A549 treated with Mapracorat at 1 μM for 4 hours (cell line): ENCODE data around the gene TRMT61B. TPM values are rescaled to one million over a fixed set of nuclear protein-coding genes. Genes with fewer than 3 reads are reported as not detected.

ENCODE experiments used
- total RNA-seq: library from RNA; stranded (reverse); fragments of 200-300 nt; extraction: Qiagen RNA extraction; gene quantifications from 5 replicates; pipeline ENCODE4 v1.2.3, GENCODE V29; 2022

The TRMT61B gene
- total RNA-seq, result 12.7 to 16.8 TPM (median 13.8 TPM) in 5 replicates

DNA sequence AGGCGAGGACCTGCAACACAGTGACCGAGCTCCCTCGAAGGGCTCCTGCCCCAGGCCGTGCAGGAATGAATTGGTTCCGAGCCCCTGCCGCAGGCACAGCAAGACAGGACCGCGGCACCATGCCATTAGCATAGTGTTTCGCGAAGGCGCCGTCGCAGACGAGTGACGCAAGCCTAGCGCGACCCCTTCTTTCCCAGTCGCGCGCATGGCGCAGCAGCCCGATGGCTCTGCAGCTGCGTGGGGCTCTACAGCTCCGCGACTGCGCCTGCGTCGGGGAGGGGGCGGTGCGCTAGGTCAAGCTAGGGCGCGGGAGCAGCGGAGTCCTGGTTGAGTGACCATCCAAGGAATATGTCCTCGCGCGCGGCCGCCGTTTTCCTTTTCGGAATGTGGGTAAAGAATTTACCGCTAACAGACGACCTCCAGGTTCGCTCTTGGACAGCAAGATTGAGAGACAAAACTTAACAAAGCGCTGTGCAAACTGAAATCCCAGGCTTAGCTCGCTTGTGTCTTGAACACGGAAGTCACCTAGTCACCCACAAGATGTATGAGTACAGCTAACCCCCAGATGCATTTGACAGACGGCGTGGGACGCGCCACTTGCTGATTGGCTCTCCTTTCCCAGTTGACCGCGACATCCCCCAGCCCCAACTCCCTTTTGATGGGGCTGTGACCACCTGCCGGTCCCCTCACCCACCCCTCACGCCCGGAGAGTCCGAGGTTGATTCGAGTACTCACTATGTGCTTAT, at the start of gene TRMT61B:
Gene TRMT61B, minus strand, starts transcription at position 164 of the 746 bp plus-strand sequence. Its CDS starts 32 bp downstream, at position 132.

DNA sequence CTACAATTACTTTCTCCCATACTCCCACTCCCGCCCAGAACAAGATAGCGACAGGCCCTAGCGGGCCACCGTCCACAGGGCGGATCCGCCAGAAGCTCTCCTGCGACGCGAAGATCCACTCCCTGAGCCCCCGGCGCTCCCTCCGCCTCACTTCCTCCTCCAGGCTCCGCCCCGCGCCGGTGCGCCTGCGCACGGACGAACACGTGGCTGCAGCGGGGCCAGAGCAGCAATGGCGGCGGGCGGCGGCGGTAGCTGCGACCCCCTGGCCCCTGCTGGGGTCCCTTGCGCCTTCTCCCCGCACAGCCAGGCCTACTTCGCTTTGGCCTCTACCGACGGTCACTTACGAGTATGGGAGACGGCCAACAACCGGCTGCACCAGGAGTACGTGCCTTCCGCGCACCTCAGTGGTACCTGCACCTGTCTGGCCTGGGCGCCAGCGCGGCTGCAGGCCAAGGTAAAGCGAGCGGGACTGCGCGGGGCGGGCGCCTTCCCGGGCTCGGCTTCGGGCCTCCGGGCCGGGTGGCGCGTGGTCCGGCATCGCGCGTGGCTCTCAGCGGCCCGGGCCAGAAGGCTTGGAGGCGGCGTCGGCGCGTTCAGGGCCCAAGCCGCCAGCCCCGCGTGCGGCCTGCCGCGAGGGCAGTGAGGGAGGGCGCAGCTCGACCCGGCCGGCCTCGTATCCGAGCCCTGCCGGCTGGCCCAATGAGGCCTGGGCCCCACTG, 24.5 kb upstream of the TRMT61B start, which contains the start of gene WDR43:
Gene WDR43, plus strand, starts transcription at position 198 of the 719 bp plus-strand sequence. Its CDS starts 32 bp downstream, at position 230.

DNA sequence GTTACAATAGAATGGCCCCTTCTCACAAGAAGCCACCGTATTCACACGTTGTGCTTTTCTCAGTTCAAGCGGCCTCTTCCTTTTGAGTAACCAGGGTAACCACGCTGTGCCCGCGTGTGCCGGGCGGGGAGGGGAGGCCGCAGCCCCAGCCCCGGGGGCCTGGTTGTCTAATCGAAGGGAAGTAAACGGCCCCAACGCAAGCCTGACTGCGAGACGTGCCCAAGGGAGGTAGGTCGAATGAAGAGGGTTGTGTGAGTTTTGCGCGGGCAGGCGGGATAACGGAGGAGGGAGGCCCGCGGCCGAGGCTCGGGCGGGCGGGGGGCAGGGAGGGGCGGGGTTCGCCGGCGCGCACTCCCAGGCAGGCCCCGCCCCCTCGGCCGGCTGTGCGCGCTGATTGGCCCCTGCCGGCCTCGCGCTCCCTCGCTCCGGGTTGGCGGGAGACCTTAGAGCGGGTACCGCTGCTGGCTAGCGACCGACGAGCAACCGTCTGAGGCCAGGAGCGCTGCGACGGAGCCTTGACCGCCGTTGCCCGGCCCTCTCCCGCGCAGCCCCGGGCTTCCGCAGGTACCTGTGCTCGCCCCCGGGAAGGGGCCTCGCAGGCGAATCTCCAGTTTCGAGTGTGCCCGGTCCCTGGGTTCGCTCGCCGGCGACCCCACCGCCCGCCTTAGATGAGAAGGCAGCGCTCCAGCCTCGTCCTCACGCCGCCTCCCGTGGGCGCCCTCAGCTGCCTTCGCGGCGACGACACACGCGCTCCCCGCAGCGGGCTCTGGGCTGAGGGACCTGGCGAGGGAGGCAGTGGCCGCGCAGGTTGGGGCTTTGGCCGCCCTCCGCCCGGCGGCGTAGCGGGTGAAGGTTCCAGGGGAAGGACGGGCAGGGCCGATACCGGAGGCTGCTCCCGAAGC, 59.5 kb downstream of the TRMT61B start, which contains the start of gene SPDYA:
Gene SPDYA, plus strand, starts transcription at position 451 of the 902 bp plus-strand sequence. CDS start 5,181 bp downstream, outside the sequence.

Other genes starting within 250 kb of the TRMT61B start
- gene PPP1CB, start 118.5 kb downstream of the TRMT61B start, total RNA-seq, result 104 to 144 TPM (median 130 TPM) in 5 replicates
- 0.13 to 0.28 TPM (median 0.17 TPM) in 4 of 5 replicates, not detected in the other for gene SPDYA, start 59.5 kb downstream of the TRMT61B start, total RNA-seq
- gene WDR43, start 24.4 kb upstream of the TRMT61B start, total RNA-seq, result 82.7 to 94.4 TPM (median 85.3 TPM) in 5 replicates
- gene TOGARAM2, start 111.0 kb upstream of the TRMT61B start, total RNA-seq, result 0.06 to 0.52 TPM (median 0.24 TPM) in 5 replicates
- not detected in 5 replicates for gene PCARE, start 204.2 kb upstream of the TRMT61B start, total RNA-seq
- gene CLIP4, start 245.1 kb upstream of the TRMT61B start, total RNA-seq, result 20.0 to 27.2 TPM (median 24.1 TPM) in 5 replicates